ENCODE results near the gene HAUS6.

Gene HAUS6

GRCh38 chr9:19120877-19121276 lies 18.2 kb upstream of the HAUS6 start:
- no peaks in the 10 kb centered on the region for H3K9me3 ChIP-seq (ENCODE audit: low read length)
- no peaks in the 10 kb centered on the region for H3K9me2 ChIP-seq (ENCODE audit: low read depth, low read length)
- H3F3A ChIP-seq (ENCODE audit: insufficient read depth, low read length): no peaks in the 10 kb centered on the region
- H3K9ac ChIP-seq (ENCODE audit: low read length): no peak overlapping the region
- H3K79me2 ChIP-seq (ENCODE audit: insufficient read depth, low read length): no peaks in the 10 kb centered on the region
- H4K20me1 ChIP-seq (ENCODE audit: insufficient read depth, low read length): no peaks in the 10 kb centered on the region
- TF ChIP-seq CTCF (IDR thresholded peaks at IDR 0.05; ENCODE audit: low read length): no peak
- TF ChIP-seq EZH2 (IDR thresholded peaks at IDR 0.05; ENCODE audit: borderline replicate concordance, low read length): no peak
- H2AFZ ChIP-seq (ENCODE audit: low read length): no peak overlapping the region
- no peak overlapping the region for H3K4me2 ChIP-seq (ENCODE audit: low read length)
- no peak overlapping the region for H3K4me3 ChIP-seq (ENCODE audit: low read depth, low read length, poor library complexity, severe bottlenecking)
- no peak overlapping the region for H3K27ac ChIP-seq (ENCODE audit: low read depth, low read length, poor library complexity, severe bottlenecking)
- H3K4me1 ChIP-seq (ENCODE audit: insufficient read depth, low read length, severe bottlenecking): peaks cover 1% of the 10 kb centered on the region
- H3K36me3 ChIP-seq (ENCODE audit: insufficient read depth, low read length): peaks cover 99% of the 10 kb centered on the region
- H3K27me3 ChIP-seq (ENCODE audit: insufficient read depth, low read length): no peaks in the 10 kb centered on the region

- no peak overlapping the region for H3K9ac ChIP-seq (ENCODE audit: low read length)
- H3K9me2 ChIP-seq (ENCODE audit: low read depth, low read length): no peaks in the 10 kb centered on the region
- no peak overlapping the region for H3K4me2 ChIP-seq (ENCODE audit: low read length)
- no peaks in the 10 kb centered on the region for H3K9me3 ChIP-seq (ENCODE audit: low read length)
- H3F3A ChIP-seq (ENCODE audit: insufficient read depth, low read length): no peaks in the 10 kb centered on the region
- no peaks in the 10 kb centered on the region for H3K4me1 ChIP-seq (ENCODE audit: insufficient read depth, low read length, severe bottlenecking)
- peaks cover 96% of the 10 kb centered on the region for H3K36me3 ChIP-seq (ENCODE audit: insufficient read depth, low read length)
- no peak overlapping the region for H3K27ac ChIP-seq (ENCODE audit: low read depth, low read length, poor library complexity, severe bottlenecking)
- no peaks in the 10 kb centered on the region for H3K27me3 ChIP-seq (ENCODE audit: insufficient read depth, low read length)
- H4K20me1 ChIP-seq (ENCODE audit: insufficient read depth, low read length): no peaks in the 10 kb centered on the region
- TF ChIP-seq EZH2 (IDR thresholded peaks at IDR 0.05; ENCODE audit: borderline replicate concordance, low read length) (no peak), CTCF (IDR thresholded peaks at IDR 0.05; ENCODE audit: low read length) (no peak)
- H3K4me3 ChIP-seq (ENCODE audit: low read depth, low read length, poor library complexity, severe bottlenecking): no peak overlapping the region
- H3K79me2 ChIP-seq (ENCODE audit: insufficient read depth, low read length): no peaks in the 10 kb centered on the region
- H2AFZ ChIP-seq (ENCODE audit: low read length): no peak overlapping the region
Observed at GRCh38 chr9:19119801-19120440, 17.2 kb upstream of the HAUS6 start.

GRCh38 chr9:19119246-19119645 lies 16.5 kb upstream of the HAUS6 start:
- Histone ChIP-seq H3K4me3 (ENCODE audit: low read depth, low read length, poor library complexity, severe bottlenecking) (no peak overlapping the region), H3K9me3 (ENCODE audit: low read length) (no peaks in the 10 kb centered on the region), H2AFZ (ENCODE audit: low read length) (no peak overlapping the region), H4K20me1 (ENCODE audit: insufficient read depth, low read length) (no peaks in the 10 kb centered on the region), H3K4me2 (ENCODE audit: low read length) (no peak overlapping the region), H3K27ac (ENCODE audit: low read depth, low read length, poor library complexity, severe bottlenecking) (no peak overlapping the region), H3K79me2 (ENCODE audit: insufficient read depth, low read length) (no peaks in the 10 kb centered on the region), H3K4me1 (ENCODE audit: insufficient read depth, low read length, severe bottlenecking) (no peaks in the 10 kb centered on the region), H3F3A (ENCODE audit: insufficient read depth, low read length) (no peaks in the 10 kb centered on the region), H3K9ac (ENCODE audit: low read length) (no peak overlapping the region), H3K9me2 (ENCODE audit: low read depth, low read length) (no peaks in the 10 kb centered on the region), H3K27me3 (ENCODE audit: insufficient read depth, low read length) (no peaks in the 10 kb centered on the region), H3K36me3 (ENCODE audit: insufficient read depth, low read length) (peaks cover 96% of the 10 kb centered on the region)
- TF ChIP-seq EZH2 (IDR thresholded peaks at IDR 0.05; ENCODE audit: borderline replicate concordance, low read length) (no peak), CTCF (IDR thresholded peaks at IDR 0.05; ENCODE audit: low read length) (no peak)

All from OCI-LY1 (cell line).